Activated naive CD8-positive, alpha-beta T cell treated with anti-CD3 and anti-CD28 coated beads for 36 hours (primary cell): ENCODE results near the gene SYT13. TPM values are rescaled to one million over a fixed set of nuclear protein-coding genes. Genes with fewer than 3 reads are reported as not detected.
"Not testable (repeated sequence)": the region's sequence is repeated elsewhere in the genome, so short reads cannot be mapped to it uniquely, and the experiment has no call there.

Experiments
- DNase-seq: peaks from one replicate; pipeline ENCODE4 v3.0.0; 2021
- H3K27ac Mint-ChIP-seq: one replicate; pipeline ENCODE4 v1.8.0; 2022; ENCODE audit warnings: mild to moderate bottlenecking, moderate library complexity, mixed read lengths
- H3K27me3 Mint-ChIP-seq: one replicate; pipeline ENCODE4 v1.8.0; 2022; ENCODE audit warnings: mild to moderate bottlenecking, mixed read lengths
- H3K36me3 Mint-ChIP-seq: one replicate; pipeline ENCODE4 v1.8.0; 2021; ENCODE audit warnings: mild to moderate bottlenecking, mixed read lengths
- H3K4me1 Mint-ChIP-seq: one replicate; pipeline ENCODE4 v1.8.0; 2021; ENCODE audit warnings: mixed read lengths
- H3K4me3 Mint-ChIP-seq: one replicate; pipeline ENCODE4 v1.8.0; 2022; ENCODE audit warnings: mild to moderate bottlenecking, moderate library complexity, mixed read lengths
- H3K9me3 Mint-ChIP-seq: one replicate; pipeline ENCODE4 v1.8.0; 2022; ENCODE audit warnings: mixed read lengths
- total RNA-seq, 2 experiments: library from RNA; stranded (reverse); gene quantifications; one replicate each; pipeline ENCODE4 v1.2.3, GENCODE V29; 2021

The SYT13 gene
- total RNA-seq, 2 experiments from 2014 or later, result not detected

DNA sequence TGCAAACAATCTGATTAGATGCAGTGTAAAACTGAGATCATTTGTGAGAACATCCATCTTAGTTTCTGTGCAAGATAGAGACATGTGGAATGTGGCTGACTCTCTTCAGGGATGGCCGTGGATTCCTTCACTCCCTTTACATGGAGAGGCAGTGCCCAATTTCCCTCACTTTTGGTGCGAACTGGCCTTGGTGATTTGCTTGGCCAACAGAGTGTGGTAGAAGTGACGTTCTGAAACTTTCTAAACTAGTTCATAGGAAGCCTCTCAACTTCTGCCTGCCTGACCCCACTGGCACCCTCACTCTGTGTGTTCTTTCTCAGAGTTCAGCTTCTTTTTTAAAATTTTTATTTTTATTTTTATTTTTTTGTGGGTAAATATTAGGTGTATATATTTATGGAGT is 9.9 kb upstream of the SYT13 start:
- peaks cover 31% of the 10 kb centered on the region for H3K27me3 Mint-ChIP-seq
- H3K4me1 Mint-ChIP-seq, result no peaks in the 10 kb centered on the region
- no peak overlapping the region for H3K4me3 Mint-ChIP-seq
- H3K9me3 Mint-ChIP-seq, result no peaks in the 10 kb centered on the region
- H3K36me3 Mint-ChIP-seq, result no peaks in the 10 kb centered on the region
- DNase-seq, result no peak
- H3K27ac Mint-ChIP-seq, result no peak overlapping the region

DNA sequence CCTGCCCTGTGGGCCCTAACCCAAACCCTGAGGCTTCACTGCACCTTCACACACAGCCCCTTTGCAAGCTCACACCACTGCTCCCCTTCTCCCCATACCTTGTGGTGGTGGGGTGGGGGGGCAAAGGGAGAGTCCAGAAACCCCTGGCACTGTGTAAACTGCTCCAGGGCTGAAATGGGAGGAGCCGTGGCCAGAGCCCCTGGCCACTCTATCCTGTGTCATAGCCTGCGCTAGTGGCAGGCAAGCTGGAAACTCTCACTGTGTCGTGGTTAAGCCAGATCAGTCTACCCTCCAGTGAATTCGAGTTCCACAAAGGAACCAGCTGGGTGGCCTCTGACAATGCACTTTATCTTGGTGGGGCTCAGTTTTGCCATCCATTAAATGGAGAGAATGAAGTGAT is 8.4 kb upstream of the SYT13 start:
- no peaks in the 10 kb centered on the region for H3K4me1 Mint-ChIP-seq
- no peaks in the 10 kb centered on the region for H3K9me3 Mint-ChIP-seq
- no peaks in the 10 kb centered on the region for H3K36me3 Mint-ChIP-seq
- no peak for DNase-seq
- no peak overlapping the region for H3K27ac Mint-ChIP-seq
- peaks cover 47% of the 10 kb centered on the region for H3K27me3 Mint-ChIP-seq
- H3K4me3 Mint-ChIP-seq, result no peak overlapping the region

DNA sequence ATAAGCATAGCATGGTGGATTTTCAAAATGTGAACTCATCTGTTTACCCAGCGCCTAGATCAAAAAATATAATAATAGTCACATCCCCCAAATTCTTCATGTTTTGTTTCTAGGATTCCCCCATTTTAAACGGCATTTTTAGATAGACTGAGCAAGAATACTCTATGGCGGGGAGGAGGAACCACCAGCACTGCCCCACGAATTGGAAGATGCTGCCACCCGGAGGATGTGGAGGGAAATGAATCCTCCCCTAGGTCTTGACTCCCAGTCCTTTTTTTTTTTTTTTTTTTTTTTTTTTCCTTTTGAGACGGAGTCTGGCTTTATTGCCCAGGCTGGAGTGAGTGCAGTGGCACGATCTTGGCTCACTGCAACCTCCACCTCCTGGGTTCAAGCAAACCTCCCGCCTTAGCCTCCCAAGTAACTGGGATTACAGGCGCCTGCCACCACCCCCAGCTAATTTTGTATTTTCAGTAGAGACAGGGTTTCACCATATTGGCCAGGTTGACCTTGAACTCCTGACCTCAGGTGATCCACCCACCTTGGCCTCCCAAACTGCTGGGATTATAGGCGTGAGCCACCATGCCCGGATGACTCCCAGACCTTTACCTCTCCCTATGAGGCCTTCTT is 7.5 kb upstream of the SYT13 start:
- H3K36me3 Mint-ChIP-seq, H3K27ac Mint-ChIP-seq, H3K4me1 Mint-ChIP-seq, H3K4me3 Mint-ChIP-seq, H3K9me3 Mint-ChIP-seq: not testable (repeated sequence)
- peaks cover 53% of the 10 kb centered on the region for H3K27me3 Mint-ChIP-seq
- peak; percentile 57 for DNase-seq

DNA sequence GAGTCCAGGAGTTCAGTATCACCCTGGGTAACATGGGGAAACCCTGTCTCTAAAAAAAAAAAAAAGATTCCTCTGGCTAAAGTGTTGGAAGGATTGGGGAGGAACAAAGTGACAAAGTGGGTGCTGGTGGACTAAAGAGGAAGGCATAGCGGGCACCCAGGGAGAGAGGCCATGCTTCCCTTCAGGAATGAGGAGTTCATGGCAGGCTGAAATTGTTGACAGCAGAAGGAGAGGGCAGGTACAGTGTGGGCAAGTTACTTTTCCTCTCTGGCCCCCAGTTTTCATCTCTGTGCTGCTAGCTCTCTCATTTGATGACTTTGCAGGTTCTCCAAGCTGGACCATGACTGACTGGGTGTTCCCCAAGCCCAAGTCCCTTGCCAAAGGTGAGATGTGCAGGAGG is 4.4 kb upstream of the SYT13 start:
- H3K36me3 Mint-ChIP-seq, result no peaks in the 10 kb centered on the region
- H3K4me3 Mint-ChIP-seq, result no peak overlapping the region
- no peaks in the 10 kb centered on the region for H3K9me3 Mint-ChIP-seq
- no peaks in the 10 kb centered on the region for H3K4me1 Mint-ChIP-seq
- DNase-seq, result no peak
- peaks cover 75% of the 10 kb centered on the region for H3K27me3 Mint-ChIP-seq
- no peak overlapping the region for H3K27ac Mint-ChIP-seq

DNA sequence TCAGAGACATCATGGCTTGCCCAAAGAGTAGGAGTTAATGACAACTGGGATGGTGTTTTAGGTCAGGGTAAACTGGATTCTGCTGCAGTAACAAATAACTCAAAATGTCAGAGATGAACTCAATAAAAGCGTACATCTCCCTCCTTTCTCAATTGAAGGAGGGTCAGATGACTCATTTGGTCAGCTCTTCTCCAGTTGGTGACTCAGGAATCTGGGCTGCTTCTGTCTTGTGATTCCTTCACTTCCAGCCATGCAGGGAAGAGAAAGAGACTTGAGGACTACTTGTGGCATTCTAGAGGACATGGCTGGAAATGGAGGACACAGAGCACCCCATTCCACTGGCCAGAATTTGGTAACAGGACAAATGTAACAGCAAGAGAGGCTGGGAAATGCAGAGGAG is 3.2 kb upstream of the SYT13 start:
- no peak for DNase-seq
- no peaks in the 10 kb centered on the region for H3K4me1 Mint-ChIP-seq
- H3K9me3 Mint-ChIP-seq, result no peaks in the 10 kb centered on the region
- H3K4me3 Mint-ChIP-seq, result no peak overlapping the region
- no peaks in the 10 kb centered on the region for H3K36me3 Mint-ChIP-seq
- peaks cover 86% of the 10 kb centered on the region for H3K27me3 Mint-ChIP-seq
- no peak overlapping the region for H3K27ac Mint-ChIP-seq

DNA sequence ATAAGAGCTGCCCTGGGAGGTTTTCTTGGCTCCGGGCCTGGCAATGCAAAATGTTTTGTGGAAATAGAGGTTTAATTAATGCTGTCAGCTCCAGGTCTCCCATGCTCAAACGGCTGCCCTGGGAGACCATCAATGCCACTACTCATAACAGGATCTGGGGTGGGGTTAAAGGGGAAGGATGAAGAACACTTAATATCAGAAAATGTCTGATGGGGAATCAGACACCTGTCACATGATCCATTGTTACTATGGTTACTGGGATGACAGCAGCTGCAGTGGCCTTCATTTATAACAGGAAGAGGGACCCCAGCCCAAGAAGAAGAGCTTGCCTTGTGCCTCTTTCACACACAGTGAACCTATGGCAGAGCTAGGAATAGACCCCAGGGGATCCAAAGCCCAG is 2.2 kb upstream of the SYT13 start:
- no peak overlapping the region for H3K4me3 Mint-ChIP-seq
- no peaks in the 10 kb centered on the region for H3K36me3 Mint-ChIP-seq
- no peak overlapping the region for H3K27ac Mint-ChIP-seq
- no peaks in the 10 kb centered on the region for H3K9me3 Mint-ChIP-seq
- no peaks in the 10 kb centered on the region for H3K4me1 Mint-ChIP-seq
- peaks cover 84% of the 10 kb centered on the region for H3K27me3 Mint-ChIP-seq
- DNase-seq, result no peak

DNA sequence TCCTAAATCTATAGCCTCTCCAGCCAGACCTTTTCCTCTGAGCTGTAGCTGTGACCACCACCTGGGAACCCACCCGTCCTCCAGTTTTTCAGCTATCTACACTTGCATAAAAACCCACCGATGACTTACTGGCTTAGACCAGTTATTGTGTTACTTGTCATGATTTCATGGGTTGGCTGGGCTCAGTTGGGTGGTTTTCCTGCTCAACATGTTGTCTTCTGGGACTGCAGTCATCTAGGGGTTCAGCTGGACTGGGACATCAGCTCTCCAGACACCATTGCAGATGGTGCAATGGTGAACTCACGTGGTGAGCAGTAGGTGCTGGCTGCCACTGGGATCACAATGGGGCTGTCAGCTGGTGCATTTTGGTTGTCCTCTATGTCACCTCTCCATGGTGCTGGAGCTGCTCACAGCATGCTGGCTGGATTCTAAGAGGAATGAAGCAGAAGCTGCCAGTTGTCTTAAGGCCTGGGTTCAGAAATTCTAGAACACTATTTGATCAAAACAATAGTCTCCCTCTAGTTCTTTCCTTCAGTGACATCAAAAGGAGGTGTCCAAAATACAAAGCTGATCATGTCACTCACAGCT is 1.3 kb upstream of the SYT13 start:
- DNase-seq, result no peak
- H3K36me3 Mint-ChIP-seq, result no peaks in the 10 kb centered on the region
- H3K4me3 Mint-ChIP-seq, result no peak overlapping the region
- H3K27ac Mint-ChIP-seq, result no peak overlapping the region
- H3K4me1 Mint-ChIP-seq, result no peaks in the 10 kb centered on the region
- no peaks in the 10 kb centered on the region for H3K9me3 Mint-ChIP-seq
- H3K27me3 Mint-ChIP-seq, result peaks cover 79% of the 10 kb centered on the region

DNA sequence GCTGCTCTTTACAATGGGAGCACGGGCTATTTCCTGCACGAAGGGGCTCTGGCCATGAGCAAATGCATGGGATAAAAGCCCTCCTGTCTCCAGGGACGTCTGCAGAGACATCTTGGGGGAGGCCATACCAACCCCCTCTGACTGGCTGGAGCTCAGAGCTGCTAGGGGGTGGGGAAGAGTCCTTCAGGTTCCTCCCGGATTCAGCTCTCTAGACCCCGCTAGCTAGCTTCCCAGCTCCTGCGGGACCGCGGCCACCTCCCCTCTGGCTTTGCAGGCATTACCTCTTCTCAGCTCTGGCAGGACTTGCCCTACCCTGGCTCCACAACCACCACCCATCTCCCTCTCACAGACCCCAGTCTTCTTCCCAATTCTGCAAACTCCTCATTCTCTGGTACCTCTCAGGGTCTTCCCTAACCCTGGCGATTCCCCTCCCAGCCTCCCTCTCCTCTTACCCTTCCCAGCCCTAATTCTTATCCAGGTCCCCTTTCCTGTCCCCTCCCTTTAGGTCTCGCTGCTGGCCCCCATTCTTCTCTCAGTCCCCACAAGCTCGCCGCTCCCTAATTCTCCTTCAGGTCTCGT is 802 bp downstream of the SYT13 start:
- no peaks in the 10 kb centered on the region for H3K4me1 Mint-ChIP-seq
- peaks cover 61% of the 10 kb centered on the region for H3K27me3 Mint-ChIP-seq
- H3K27ac Mint-ChIP-seq, result no peak overlapping the region
- H3K9me3 Mint-ChIP-seq, result no peaks in the 10 kb centered on the region
- no peak for DNase-seq
- no peak overlapping the region for H3K4me3 Mint-ChIP-seq
- H3K36me3 Mint-ChIP-seq, result no peaks in the 10 kb centered on the region

DNA sequence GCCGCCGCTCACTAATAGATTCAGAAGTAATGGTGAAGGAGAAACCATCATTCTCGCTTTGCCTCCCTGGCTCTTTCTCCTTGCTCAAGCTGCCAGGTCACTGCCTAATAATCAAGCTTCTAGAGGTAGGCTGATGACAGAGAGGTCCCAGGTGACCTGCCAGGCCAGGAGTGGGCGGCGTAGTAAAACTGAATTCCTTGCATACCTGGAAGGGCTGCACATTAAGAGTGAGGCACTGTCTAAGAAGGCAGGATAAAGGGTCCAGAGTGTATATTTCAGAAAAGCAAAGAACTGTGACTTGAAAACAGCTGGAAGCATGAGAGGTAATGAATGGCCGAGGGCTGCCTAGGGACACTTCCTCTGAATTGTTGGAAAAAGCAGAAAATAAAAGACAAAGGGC is 4.1 kb downstream of the SYT13 start:
- no peak for DNase-seq
- H3K4me1 Mint-ChIP-seq, result no peaks in the 10 kb centered on the region
- H3K27me3 Mint-ChIP-seq, result peaks cover 32% of the 10 kb centered on the region
- no peaks in the 10 kb centered on the region for H3K36me3 Mint-ChIP-seq
- no peak overlapping the region for H3K27ac Mint-ChIP-seq
- H3K9me3 Mint-ChIP-seq, result peaks cover 2% of the 10 kb centered on the region
- H3K4me3 Mint-ChIP-seq, result no peak overlapping the region

DNA sequence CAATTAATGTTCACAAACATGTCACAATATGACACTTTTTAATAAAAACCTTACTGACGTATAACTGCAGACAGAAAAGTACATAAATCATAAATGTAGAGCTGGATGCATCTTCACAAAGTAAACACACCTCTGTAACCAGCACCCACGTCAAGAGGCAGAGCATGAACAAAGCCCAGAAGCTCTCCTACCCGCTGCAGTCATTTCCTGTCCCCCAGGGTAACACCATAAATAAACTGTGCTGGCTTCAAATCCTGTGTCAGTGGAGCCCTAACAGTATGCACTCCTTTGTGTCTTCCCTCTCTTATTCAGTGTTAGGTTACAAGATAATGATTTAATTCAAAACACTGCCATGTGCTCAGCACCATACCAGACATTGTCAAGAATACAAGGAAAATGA is 5.7 kb downstream of the SYT13 start:
- no peak for DNase-seq
- Mint-ChIP-seq H3K4me3 (no peak overlapping the region), H3K9me3 (peaks cover 2% of the 10 kb centered on the region), H3K27me3 (peaks cover 26% of the 10 kb centered on the region), H3K4me1 (no peaks in the 10 kb centered on the region), H3K36me3 (no peaks in the 10 kb centered on the region), H3K27ac (no peak overlapping the region)

DNA sequence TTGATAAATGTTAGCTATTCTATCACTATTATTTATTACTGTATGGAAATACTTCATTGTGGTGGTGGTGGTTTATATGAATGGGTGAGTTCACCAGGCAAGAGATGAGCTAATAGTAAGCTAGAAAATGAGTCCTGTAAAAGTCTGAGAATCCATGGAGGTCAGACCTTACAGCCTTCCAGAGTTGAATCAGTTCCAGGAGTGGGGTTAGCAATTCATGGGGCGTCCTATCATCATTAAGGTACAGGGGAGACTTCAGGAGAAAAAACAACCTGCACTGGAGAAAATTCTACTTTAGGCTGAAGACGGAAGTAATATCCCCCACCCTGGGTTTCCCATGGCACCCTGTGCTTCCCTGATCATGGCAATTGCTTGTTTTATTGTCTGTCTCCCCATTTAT is 6.5 kb downstream of the SYT13 start:
- H3K36me3 Mint-ChIP-seq, result no peaks in the 10 kb centered on the region
- no peak for DNase-seq
- H3K4me1 Mint-ChIP-seq, result no peaks in the 10 kb centered on the region
- H3K27ac Mint-ChIP-seq, result no peak overlapping the region
- H3K4me3 Mint-ChIP-seq, result no peak overlapping the region
- H3K9me3 Mint-ChIP-seq, result peaks cover 2% of the 10 kb centered on the region
- H3K27me3 Mint-ChIP-seq, result peaks cover 26% of the 10 kb centered on the region

DNA sequence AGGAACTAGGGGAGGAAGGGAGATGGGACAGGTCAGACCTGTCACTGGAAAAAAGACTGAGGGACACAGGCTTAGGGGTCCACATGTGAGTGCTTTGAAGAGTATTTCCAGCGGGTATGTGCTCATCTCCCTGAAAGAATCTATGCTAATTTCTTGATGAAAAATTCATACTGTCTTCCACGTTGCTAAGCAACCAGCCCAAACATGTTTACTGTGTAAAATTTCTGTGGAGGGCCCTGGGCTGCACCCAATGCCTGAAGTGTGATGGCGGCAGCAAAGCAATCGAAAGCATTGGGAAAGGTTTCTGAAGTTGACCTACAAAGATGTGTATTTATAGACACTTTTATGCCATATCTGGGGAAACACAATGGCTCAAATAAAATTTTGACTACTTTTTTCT is 7.4 kb downstream of the SYT13 start:
- no peak for DNase-seq
- peaks cover 18% of the 10 kb centered on the region for H3K27me3 Mint-ChIP-seq
- no peak overlapping the region for H3K27ac Mint-ChIP-seq
- no peak overlapping the region for H3K4me3 Mint-ChIP-seq
- no peaks in the 10 kb centered on the region for H3K4me1 Mint-ChIP-seq
- peaks cover 2% of the 10 kb centered on the region for H3K9me3 Mint-ChIP-seq
- H3K36me3 Mint-ChIP-seq, result no peaks in the 10 kb centered on the region

DNA sequence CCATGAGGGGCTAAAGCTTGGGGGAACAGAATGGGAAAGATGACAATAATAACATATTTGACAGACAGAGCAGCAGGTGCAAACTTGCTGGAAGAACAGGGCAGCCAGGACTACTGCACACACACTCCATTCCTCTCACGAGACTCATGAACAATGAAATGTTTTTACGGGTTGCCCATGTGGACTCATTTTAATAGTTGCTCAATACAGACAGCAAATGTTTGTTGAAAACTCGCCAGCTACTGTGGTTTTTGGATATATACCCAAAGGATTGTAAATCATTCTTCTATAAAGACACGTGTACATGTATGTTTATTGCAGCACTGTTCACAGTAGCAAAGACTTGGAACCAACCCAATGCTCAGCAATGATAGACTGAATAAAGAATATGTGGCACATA is 10.3 kb downstream of the SYT13 start:
- Mint-ChIP-seq H3K9me3 (peaks cover 2% of the 10 kb centered on the region), H3K4me1 (no peaks in the 10 kb centered on the region), H3K36me3 (no peaks in the 10 kb centered on the region), H3K27me3 (peaks cover 38% of the 10 kb centered on the region), H3K4me3 (no peak overlapping the region), H3K27ac (no peak overlapping the region)
- no peak for DNase-seq

DNA sequence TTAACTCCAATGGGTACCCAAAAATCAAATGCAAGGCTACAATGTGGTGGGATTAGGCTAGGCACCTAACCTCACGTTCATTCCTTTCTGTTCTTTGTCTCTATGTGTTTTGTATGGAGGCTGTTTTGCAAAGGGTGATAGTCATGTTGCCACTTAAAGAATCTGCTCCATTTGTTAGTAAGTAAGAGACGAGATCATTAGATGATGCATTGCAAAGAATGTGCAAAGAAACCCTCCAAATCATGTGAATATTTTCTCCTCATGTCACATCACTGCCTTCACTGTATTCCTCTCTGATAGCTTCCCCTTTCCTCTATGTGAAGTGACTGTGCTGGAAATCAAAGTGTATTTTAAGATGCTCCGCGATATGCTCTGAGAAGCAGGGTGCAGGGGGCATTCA is 11.9 kb downstream of the SYT13 start:
- Mint-ChIP-seq H3K9me3 (no peaks in the 10 kb centered on the region), H3K27me3 (peaks cover 46% of the 10 kb centered on the region), H3K27ac (no peak overlapping the region), H3K4me1 (no peaks in the 10 kb centered on the region), H3K4me3 (no peak overlapping the region), H3K36me3 (no peaks in the 10 kb centered on the region)
- DNase-seq, result no peak

DNA sequence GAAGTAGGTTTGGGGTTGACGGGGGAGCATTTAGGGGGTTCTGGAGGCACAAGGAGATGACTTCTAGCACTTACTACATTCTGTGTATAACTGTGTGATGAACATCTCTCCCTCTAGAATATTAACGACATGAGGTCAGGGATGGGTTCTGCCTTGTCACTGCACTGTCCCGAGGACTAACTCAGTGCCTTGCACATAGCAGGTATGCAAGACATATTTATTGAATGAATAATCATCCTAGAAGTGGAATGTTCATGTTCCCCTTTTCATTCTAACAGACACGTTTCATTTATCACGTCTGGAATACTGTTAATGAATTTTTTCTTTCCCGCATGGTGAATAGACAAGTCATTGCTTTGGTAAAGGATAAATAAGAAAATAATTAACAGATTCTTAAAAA is 12.6 kb downstream of the SYT13 start:
- Mint-ChIP-seq H3K4me1 (no peaks in the 10 kb centered on the region), H3K27me3 (peaks cover 52% of the 10 kb centered on the region), H3K4me3 (no peak overlapping the region), H3K9me3 (no peaks in the 10 kb centered on the region), H3K36me3 (no peaks in the 10 kb centered on the region), H3K27ac (no peak overlapping the region)
- DNase-seq, result no peak

DNA sequence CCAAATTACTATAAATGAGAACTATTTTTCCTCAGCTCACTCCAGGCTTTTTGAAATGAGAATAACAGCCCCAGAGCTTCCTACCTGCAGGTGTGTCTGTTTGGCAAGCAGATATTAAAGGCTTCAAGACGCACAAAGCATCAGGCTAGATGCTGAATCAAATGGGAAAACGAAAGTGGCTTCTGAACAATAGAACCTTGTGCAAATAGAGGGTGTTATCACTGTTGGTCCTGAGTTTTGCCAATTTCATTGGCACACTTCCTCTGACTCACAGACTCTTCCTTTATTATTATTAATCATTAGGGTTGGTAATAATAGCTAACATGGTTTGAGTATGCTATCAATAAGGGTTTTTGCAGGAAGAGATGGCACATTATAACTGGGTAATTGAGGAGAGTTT is 13.4 kb downstream of the SYT13 start:
- peaks cover 56% of the 10 kb centered on the region for H3K27me3 Mint-ChIP-seq
- H3K4me1 Mint-ChIP-seq, result no peaks in the 10 kb centered on the region
- no peaks in the 10 kb centered on the region for H3K9me3 Mint-ChIP-seq
- DNase-seq, result no peak
- no peak overlapping the region for H3K4me3 Mint-ChIP-seq
- no peaks in the 10 kb centered on the region for H3K36me3 Mint-ChIP-seq
- H3K27ac Mint-ChIP-seq, result no peak overlapping the region
